ENCODE measurements around the gene DNAH14. TPM values are rescaled to one million over a fixed set of nuclear protein-coding genes. Genes with fewer than 3 reads are reported as not detected.

Gene DNAH14
- total and polyA plus RNA-seq, 9 of the 15 experiments (the other 6 are each of a cell fraction or from before 2014, with no cell fraction given), result 58.4 to 142 (median 98.4) TPM

GRCh38 chr1:225182716-225183115 is 253.2 kb downstream of the DNAH14 start (continued):
- TF ChIP-seq YBX1 (IDR thresholded peaks at IDR 0.05) (no peak), XRCC3 (IDR thresholded peaks at IDR 0.05) (no peak)

DNA sequence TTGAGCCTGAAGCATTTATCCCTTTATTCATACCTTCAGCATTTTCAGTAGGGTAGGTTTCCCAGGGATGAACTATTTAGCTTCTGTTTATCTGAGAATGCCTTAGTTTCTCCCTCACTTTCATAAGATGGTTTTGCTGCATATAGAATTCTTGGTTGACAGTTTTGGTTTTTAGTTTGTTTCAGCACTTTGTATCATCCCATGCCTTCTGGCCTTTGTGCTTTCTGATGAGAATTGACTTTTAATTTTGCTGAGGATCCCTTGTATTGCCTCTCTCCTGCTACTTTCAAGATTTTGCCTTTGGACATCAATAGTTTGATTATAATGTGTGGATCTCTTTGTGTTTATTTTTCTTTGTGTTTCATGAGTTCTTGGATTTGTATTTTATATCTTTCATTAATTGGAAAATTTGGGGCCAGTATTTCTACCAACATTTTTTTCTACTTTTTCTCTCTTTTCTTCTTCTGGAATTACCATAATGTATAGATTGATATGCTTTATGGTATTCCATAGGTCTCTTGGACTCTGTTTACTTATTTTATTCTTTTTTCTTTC is 261.8 kb downstream of the DNAH14 start:
- POLR2A ChIA-PET, result no interaction called here

More for the DNA sequence above, 261.8 kb downstream of the DNAH14 start:
- Histone ChIP-seq H4K20me1 (replicated peaks; ENCODE audit: control insufficient read depth, insufficient read depth, low read length) (no peaks in the 10 kb centered on the region), H3K4me3 (no peak overlapping the region), H3K9me1 (ENCODE audit: control insufficient read depth, insufficient read depth, low read length) (no peaks in the 10 kb centered on the region), H2AFZ (ENCODE audit: low read depth, low read length) (no peak overlapping the region), H3K9ac (ENCODE audit: insufficient read depth in 1 of 2, low read depth in 2 of 2, low read length in 2 of 2) (no peak overlapping the region), H3K4me2 (ENCODE audit: insufficient read depth, low read length) (no peak overlapping the region), H3K79me2 (ENCODE audit: control insufficient read depth, insufficient read depth, low read length) (no peaks in the 10 kb centered on the region), H3K9me3 (replicated peaks; ENCODE audit: control insufficient read depth, insufficient read depth, low read depth, low read length) (no peaks in the 10 kb centered on the region), H3K27ac (ENCODE audit: extremely low read depth, low read depth, low read length) (no peak overlapping the region), H3K27me3 (ENCODE audit: control insufficient read depth in 2 of 2, insufficient read depth in 2 of 2, low read length in 2 of 2) (no peaks in the 10 kb centered on the region), H3K36me3 (ENCODE audit: control insufficient read depth, insufficient read depth, low read length) (no peaks in the 10 kb centered on the region), H3K4me1 (replicated peaks in 1 of 2; ENCODE audit: control insufficient read depth in 2 of 2, insufficient read depth in 2 of 2, low read length in 2 of 2) (no peaks in the 10 kb centered on the region)
- no TSS peak for BruUV-seq (replicated peaks)
- no peak for ATAC-seq
- FAIRE-seq, result no peak
- no peak for DNase-seq (ENCODE audit: extremely low read depth in 1 of 4, low spot score in 3 of 4)
- TF ChIP-seq STAT6 (CRISPR knock-in tag; IDR thresholded peaks at IDR 0.05) (no peak), SFPQ (IDR thresholded peaks at IDR 0.05; ENCODE audit: low read depth, low read length) (no peak), TAF9B (IDR thresholded peaks at IDR 0.05; ENCODE audit: partially characterized antibody) (no peak), E2F4 (CRISPR knock-in tag; IDR thresholded peaks at IDR 0.05; ENCODE audit: low read depth) (no peak), DACH1 (IDR thresholded peaks at IDR 0.05; ENCODE audit: partially characterized antibody) (no peak), ZNF551 (CRISPR knock-in tag; IDR thresholded peaks at IDR 0.05) (no peak), ZNF780A (CRISPR knock-in tag; IDR thresholded peaks at IDR 0.05) (no peak), DIDO1 (tag; IDR thresholded peaks at IDR 0.05; ENCODE audit: low read depth) (no peak), ELF4 (CRISPR knock-in tag; IDR thresholded peaks at IDR 0.05) (no peak)
- TF ChIP-seq, protein P1, sequence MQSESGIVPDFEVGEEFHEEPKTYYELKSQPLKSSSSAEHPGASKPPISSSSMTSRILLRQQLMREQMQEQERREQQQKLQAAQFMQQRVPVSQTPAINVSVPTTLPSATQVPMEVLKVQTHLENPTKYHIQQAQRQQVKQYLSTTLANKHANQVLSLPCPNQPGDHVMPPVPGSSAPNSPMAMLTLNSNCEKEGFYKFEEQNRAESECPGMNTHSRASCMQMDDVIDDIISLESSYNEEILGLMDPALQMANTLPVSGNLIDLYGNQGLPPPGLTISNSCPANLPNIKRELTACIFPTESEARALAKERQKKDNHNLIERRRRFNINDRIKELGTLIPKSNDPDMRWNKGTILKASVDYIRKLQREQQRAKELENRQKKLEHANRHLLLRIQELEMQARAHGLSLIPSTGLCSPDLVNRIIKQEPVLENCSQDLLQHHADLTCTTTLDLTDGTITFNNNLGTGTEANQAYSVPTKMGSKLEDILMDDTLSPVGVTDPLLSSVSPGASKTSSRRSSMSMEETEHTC (IDR thresholded peaks at IDR 0.05), result no peak
- CTCF ChIA-PET (ENCODE audit: low intra/inter-chr PET ratio), result no interaction called here
- in situ Hi-C loops (cut with MboI), result no loop called here
- intact Hi-C loops (cut with micrococcal nuclease), result no loop called here

Measured in K562 (cell line).